Endothelial cell (in vitro differentiated cells): ENCODE measurements around the gene LY86. TPM values are rescaled to one million over a fixed set of nuclear protein-coding genes. Genes with fewer than 3 reads are reported as not detected.
A peak's percentile ranks its signal among the peaks of the same experiment; 100 is the strongest.

Experiments used
- DNase-seq: peaks from one replicate; pipeline ENCODE4 v3.0.0; 2021; ENCODE audit warnings: low spot score
- H3K27ac Mint-ChIP-seq: one replicate; pipeline ENCODE4 v1.8.0; 2021; ENCODE audit warnings: mixed read lengths, inconsistent platforms; ENCODE audit not compliant: unreplicated experiment
- H3K27me3 Mint-ChIP-seq: one replicate; pipeline ENCODE4 v1.8.0; 2021; ENCODE audit warnings: mild to moderate bottlenecking, moderate library complexity, mixed read lengths, inconsistent platforms; ENCODE audit not compliant: unreplicated experiment
- H3K36me3 Mint-ChIP-seq: one replicate; pipeline ENCODE4 v1.8.0; 2021; ENCODE audit warnings: mild to moderate bottlenecking, low read depth, mixed read lengths, inconsistent platforms; ENCODE audit not compliant: unreplicated experiment
- H3K4me1 Mint-ChIP-seq: one replicate; pipeline ENCODE4 v1.8.0; 2021; ENCODE audit warnings: mild to moderate bottlenecking, mixed read lengths, inconsistent platforms; ENCODE audit not compliant: unreplicated experiment
- H3K4me3 Mint-ChIP-seq: one replicate; pipeline ENCODE4 v1.8.0; 2021; ENCODE audit warnings: mild to moderate bottlenecking, mixed read lengths, inconsistent platforms; ENCODE audit not compliant: unreplicated experiment
- H3K9me3 Mint-ChIP-seq: one replicate; pipeline ENCODE4 v1.8.0; 2021; ENCODE audit warnings: mixed read lengths, inconsistent platforms; ENCODE audit not compliant: unreplicated experiment
- CTCF ChIP-seq: fragments of 200-600 bp; sonication (generic); IDR thresholded peaks from one replicate; pipeline ENCODE4 v1.5.0; 2021; ENCODE audit warnings: antibody characterized with exemption; ENCODE audit not compliant: unreplicated experiment
- total RNA-seq: library from RNA; stranded (reverse); fragmentation: NEBNext Ultra II Directional; extraction: Animal tissue kit (Norgen Biotek cat#: 25700); gene quantifications from one replicate; pipeline ENCODE4 v1.2.1, GENCODE V29; 2021; ENCODE audit not compliant: unreplicated experiment

LY86 gene
- total RNA-seq, 1 donor from 2014 or later = not detected

- H3K4me1 Mint-ChIP-seq = peaks cover 29% of the 10 kb centered on the region
- H3K4me3 Mint-ChIP-seq = peak overlapping the region; percentile 31
- peaks cover 7% of the 10 kb centered on the region for H3K27me3 Mint-ChIP-seq
- no peaks in the 10 kb centered on the region for H3K9me3 Mint-ChIP-seq
- TF ChIP-seq CTCF = no peak
- H3K36me3 Mint-ChIP-seq = no peaks in the 10 kb centered on the region
- DNase-seq = no peak
- peak overlapping the region; percentile 0 for H3K27ac Mint-ChIP-seq
These were observed 106.5 kb downstream of the LY86 start for GRCh38 chr6:6694825-6695624.

GRCh38 chr6:6695625-6696276, 107.2 kb downstream of the LY86 start:
- H3K27me3 Mint-ChIP-seq = peaks cover 7% of the 10 kb centered on the region
- peak overlapping the region; percentile 32 for H3K4me3 Mint-ChIP-seq
- TF ChIP-seq CTCF = no peak
- no peaks in the 10 kb centered on the region for H3K9me3 Mint-ChIP-seq
- H3K27ac Mint-ChIP-seq = no peak overlapping the region
- no peaks in the 10 kb centered on the region for H3K36me3 Mint-ChIP-seq
- H3K4me1 Mint-ChIP-seq = peaks cover 29% of the 10 kb centered on the region
- DNase-seq = no peak

GRCh38 chr6:6696867-6697531, 108.5 kb downstream of the LY86 start:
- Mint-ChIP-seq H3K27ac (peak overlapping the region; percentile 14), H3K9me3 (no peaks in the 10 kb centered on the region), H3K4me1 (peaks cover 29% of the 10 kb centered on the region), H3K4me3 (no peak overlapping the region), H3K27me3 (peaks cover 6% of the 10 kb centered on the region), H3K36me3 (no peaks in the 10 kb centered on the region)
- peak; percentile 79 for TF ChIP-seq CTCF
- peak; percentile 85 for DNase-seq

- Mint-ChIP-seq H3K4me3 (no peak overlapping the region), H3K27me3 (peaks cover 6% of the 10 kb centered on the region), H3K4me1 (peaks cover 29% of the 10 kb centered on the region), H3K9me3 (no peaks in the 10 kb centered on the region), H3K36me3 (no peaks in the 10 kb centered on the region), H3K27ac (peak overlapping the region; percentile 14)
- DNase-seq = no peak
- no peak for TF ChIP-seq CTCF
These were observed 109.1 kb downstream of the LY86 start for GRCh38 chr6:6697620-6698019.
